ENCODE results near the gene FSD1L.
"Not testable (repeated sequence)": the region's sequence is repeated elsewhere in the genome, so short reads cannot be mapped to it uniquely, and the experiment has no call there.

FSD1L gene

DNA sequence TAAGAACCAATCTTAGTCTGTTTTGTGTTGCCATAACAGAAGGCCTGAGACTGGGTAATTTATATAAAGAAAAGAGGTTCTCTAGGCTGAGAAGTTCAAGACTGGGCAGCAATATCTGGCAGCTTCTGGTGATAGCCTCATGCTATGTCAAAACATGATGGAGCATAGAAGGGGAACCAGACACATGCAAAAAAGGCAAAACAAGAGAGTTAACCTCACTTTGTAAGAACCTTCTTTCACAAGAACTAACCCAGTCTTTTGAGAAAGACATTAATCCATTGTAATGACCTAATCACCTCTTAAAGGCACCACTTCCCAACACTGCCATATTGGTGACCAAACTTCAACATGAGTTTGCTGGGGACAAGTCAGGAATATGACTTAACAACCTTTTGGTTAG, 37.3 kb downstream of the FSD1L start:
- no peak for DNase-seq (ENCODE audit: low spot score)

DNA sequence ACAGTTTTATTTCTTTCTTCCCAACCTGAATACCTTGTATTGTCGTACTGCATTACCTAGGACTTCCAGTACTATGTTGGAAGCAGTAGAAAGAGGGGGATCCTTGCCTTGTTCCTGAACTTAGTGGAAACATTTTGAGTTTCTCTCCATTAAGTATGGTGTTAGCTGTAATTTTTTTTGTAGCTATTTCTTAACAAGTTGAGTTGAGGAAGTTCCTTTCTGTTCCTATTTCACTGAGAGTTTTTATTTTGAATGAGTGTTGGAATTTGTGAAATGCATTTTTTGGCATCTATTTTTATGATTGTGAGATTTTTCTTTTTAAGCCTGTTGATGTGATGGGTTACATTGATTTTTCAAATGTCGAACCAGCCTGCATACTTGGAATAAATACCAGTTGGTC, 49.0 kb downstream of the FSD1L start:
- no peak for DNase-seq (ENCODE audit: low spot score)

DNA sequence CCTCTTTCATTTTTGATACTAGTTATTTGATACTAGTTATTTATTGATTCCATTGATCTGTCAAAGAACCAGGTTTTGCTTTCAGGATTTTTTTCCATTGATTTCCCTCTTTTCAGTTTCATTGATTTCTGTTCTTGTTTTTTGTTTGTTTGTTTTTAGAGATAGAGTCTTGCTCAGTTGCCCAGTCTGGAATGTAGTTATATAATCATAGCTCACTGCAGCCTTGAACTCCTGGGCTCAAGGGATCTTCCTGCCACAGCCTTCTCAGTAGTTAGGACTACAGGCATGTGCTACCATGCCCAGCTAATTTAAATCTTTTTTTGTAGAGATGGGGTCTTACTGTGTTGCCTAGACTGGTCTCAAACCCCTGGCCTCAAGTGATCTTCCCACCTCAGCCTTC, 49.9 kb downstream of the FSD1L start:
- DNase-seq (ENCODE audit: low spot score) = no peak

DNA sequence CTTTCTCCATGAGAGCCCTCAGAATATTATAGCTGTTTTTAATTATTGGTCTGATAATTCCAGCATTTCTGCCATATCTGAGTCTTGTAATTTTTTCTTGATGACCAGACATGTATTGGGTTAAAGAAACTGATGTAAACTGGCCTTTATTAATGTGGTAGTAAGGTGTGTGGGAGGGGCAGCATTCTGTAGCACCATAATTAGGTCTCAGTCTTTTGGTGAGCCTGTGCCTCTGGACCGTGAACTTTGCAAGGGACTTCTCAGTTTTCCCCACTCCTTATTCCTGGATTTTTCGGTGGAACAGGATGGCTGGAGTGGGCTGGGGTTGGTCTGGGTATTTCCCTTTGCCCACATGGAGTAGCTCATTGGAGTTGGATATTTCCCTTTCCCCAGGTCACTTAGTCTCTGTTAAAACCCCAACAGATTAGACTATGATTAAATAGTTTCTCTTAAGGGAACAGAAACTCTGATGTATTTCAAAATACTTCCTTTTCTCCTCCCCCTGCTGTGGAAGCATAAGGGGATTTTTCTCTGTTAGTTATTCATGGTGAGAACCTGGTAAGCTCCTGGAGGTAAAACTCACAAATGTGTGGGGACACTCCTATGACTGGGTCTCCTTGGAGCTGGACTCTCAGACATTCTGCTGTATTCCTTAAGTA, 52.4 kb downstream of the FSD1L start:
- DNase-seq (ENCODE audit: low spot score) = no peak

DNA sequence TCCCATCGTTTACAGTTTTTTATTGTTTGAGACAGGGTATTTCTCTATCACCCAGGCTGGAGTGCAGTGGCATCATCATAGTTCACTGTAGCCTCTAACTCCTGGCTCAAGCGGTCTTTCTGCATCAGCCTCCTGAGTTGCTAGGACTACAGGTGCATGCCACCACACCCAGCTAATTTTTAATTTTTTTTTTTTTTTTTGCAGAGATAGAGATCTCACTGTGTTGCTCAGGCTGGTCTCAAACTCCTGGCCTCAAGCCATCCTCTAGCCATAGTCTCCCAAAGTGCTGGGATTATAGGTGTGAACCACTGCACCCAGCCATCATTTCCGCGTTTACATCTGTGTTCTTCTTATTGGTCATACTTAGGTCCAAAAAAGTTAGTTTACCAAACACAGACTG, 53.6 kb downstream of the FSD1L start:
- DNase-seq (ENCODE audit: low spot score) = no peak

DNA sequence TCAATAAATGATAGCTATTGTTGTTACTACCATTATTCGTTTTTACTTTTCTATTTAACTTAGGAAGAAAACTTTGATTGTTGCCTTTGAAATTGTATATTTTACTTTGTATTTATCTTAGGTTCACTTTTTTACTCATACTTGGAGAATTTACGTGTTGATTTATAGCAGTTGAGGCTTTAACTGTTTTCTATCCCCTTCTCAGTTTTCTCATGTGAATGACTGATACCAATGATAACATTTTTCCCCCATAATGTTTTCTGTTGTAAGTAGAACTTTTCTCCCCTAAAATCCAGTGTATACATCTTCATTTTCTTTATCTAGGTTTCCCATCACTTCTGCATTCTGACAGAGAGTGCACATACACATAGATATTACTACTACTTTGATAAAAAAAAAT, 54.4 kb downstream of the FSD1L start:
- no peak for DNase-seq (ENCODE audit: low spot score)

DNA sequence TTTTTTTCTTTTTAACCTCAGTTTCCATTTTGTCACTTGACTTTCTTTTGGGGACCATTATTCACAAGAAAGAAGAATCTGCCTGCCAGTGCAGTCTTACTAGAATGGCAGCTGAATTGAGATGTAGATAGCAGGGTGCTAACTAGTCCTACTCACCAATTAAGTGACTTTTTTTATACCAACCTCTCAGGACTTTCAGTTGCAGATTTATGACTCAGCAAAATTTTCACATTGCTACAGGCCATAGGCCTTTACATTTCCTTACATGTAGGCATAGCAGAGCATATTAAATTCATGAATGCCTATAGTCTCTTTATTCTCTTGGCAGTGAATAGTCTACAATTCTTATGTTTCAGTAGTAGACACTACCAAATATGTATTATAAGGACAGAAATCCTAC, 56.0 kb downstream of the FSD1L start:
- DNase-seq (ENCODE audit: low spot score) = no peak

DNA sequence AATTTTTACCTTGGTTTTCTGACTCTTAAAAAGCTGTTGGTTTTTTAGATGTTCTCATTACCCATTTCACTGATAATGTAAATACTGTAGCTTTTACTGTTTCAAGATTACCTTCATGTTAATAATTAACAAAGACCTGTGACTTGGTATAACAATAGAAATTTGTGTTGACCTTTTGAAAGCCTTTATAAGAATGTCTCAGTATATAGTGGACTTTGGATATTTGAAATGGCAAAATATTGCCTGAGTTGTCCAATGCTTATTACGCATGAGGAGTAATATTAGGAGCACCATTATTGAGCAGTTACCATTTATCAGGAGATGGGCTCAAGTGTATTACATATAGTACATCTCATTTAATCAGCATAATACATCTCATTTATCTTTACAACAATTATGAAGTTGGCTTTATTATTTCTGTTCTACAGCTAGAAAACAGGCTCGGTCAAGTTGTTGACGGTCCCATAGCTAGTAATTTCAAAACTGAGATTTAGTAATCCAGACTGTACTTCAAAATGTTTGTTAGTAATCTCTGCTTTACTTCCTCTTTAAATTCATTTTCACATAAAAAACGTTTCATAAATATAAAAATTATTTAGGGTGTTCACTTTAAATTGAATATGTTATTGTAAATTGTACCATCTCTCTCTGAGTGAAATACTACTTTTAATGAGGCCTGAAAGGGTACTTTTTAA, 59.4 kb downstream of the FSD1L start:
- DNase-seq (ENCODE audit: low spot score) = no peak

DNA sequence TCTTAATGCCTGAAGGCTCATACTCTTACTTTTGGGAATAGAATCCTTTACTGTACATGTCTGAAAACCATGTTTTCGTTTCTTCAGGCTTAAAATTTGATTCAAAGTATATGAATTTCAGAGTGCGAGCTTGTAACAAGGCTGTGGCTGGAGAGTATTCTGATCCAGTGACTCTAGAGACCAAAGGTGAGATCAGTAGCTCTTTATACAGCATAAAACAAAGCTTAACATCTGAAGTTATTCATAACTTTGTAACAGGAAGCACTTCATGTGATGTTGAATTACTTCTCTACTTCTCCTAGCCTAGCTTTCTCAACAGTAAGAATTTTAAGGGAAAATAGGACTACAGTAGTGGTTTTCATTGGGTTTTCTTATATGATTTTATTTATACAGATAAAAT, 60.7 kb downstream of the FSD1L start:
- DNase-seq (ENCODE audit: low spot score) = no peak

DNA sequence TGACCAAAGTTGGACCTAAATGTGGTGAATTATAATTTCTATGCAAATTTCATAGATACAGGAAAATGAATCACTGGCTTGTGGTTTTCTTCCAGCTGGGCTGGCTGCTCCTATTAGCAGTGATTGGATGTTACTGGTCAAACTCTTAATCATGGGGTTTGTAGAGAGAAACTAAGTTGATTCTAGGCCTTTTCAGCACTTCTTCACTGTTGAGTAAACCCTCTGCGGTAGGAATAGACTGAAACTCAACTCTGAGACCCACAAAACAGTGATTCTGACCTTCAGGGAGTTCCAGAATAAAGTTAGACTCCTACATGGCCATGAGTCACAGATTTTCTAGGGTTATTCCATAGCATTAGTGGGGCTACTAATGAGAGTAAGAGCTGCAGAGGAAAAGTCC, 62.2 kb downstream of the FSD1L start:
- DNase-seq (ENCODE audit: low spot score) = no peak

DNA sequence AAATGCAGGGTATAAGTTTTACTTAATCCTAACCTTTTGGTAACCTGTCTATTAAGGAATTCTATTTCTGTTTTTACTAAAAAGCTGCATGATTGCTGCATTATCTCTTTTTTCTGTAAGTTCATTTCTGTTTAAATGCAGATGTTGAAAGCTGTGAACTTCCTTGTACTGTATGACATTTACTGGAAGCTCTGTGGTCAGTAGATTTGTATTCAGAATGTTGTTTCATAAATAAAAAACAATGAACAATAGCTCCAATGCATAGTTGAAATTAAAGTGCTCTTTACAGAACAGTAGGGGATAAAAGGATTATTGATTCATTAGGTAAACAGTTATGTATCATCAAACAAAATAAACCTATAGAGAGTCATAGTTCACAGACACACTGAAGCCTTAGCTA, 63.6 kb downstream of the FSD1L start:
- no peak for DNase-seq (ENCODE audit: low spot score)

DNA sequence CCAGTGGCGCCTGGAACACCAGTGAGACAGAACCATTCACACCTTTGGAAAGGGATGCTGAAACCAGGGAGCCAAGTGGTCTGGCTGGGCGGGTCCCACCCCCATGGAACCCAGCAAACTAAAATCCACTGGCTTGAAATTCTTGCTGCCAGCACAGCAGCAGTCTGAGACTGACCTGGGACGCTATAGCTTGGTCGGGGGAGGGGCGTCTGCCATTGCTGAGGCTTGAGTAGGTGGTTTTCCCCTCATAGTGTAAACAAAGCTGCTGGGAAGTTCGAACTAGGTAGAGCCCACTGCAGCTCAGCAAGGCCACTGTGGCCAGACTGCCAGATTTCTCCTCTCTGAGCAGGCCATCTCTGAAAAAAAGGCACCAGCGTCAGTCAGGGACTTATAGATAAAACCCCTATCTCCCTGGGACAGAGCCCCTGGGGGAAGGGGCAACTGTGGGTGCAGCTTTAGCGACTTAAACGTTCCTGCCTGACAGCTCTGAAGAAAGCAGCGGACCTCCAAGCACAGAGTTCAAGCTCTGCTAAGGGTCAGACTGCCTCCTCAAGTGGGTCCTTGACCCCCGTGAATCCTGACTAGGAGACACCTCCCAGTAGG, 68.1 kb downstream of the FSD1L start:
- no peak for DNase-seq (ENCODE audit: low spot score)

DNA sequence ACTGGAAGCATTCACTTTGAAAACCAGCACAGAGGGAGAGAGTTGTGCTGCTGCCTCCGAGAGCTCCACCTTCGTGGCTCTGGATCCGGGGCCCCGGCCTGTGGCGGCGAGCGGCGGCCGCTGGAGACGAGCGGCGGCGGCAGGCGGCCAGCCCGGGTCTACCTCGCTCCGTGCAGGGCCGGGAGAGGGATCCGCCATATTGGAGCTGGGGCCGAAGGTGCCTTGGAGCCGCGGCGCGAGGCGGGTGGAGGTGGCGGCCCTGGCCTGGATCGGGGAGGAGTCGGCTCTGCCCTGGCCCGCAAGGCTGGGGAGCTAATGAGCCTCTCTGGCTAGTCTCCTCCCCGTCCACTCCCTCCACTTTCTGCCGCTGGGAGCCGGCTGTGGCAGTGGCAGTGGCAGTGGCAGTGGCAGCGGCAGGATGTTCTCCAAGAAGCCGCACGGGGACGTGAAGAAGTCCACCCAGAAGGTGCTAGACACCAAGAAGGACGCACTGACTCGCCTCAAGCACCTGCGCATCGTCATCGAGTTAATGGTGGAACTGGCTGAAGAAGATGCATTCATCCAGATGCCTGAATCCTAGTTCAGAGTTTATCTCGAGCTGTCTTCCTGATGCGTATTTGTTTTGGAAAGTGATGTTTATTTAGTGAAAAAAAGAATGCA, 72.0 kb downstream of the FSD1L start:
- DNase-seq (ENCODE audit: low spot score) = not testable (repeated sequence)

DNA sequence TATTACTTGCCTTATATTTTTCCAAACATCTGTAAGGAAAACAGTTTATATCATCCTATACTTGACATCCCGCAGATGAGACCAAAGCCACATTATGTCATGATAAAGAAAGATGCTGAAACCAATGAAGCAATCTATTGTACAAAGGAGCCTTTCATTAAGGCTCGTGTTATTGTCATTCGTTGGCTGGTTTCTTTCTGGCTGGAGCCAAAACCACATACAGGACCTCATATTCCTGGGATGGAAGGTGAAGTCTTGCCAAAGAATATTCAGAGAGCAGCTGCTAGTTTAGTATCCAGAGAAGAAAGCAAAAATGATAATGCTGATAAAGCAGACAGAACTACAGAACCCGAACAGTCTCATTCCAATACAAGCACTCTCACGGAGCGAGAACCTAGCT, 73.2 kb downstream of the FSD1L start:
- not testable (repeated sequence) for DNase-seq (ENCODE audit: low spot score)

DNA sequence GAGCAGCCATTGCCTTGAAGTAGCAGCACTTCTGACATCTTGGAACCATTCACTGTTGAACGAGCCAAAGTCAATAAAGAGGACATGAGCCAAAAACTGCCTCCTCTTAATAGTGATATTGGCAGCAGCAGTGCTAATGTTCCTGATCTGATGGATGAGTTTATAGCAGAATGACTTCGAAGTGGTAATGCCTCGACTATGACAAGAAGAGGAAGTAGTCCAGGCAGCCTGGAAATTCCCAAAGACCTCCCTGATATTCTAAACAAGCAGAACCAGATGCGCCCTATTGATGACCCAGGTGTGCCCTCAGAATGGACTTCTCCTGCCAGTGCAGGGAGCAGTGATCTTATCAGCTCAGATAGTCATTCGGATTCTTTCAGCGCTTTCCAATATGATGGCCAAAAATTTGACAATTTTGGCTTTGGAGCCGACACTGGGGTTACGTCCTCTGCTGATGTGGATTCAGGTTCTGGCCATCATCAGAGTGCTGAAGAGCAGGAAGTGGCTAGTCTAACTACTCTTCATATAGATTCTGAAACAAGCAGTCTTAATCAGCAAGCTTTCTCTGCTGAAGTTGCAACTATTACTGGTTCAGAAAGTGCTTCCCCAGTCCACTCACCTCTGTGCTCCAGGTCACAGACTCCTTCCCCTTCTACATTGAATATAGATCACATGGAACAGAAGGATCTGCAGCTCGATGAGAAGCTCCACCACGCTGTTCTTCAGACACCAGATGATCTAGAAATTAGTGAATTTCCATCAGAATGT, 75.0 kb downstream of the FSD1L start:
- DNase-seq (ENCODE audit: low spot score) = not testable (repeated sequence)

DNA sequence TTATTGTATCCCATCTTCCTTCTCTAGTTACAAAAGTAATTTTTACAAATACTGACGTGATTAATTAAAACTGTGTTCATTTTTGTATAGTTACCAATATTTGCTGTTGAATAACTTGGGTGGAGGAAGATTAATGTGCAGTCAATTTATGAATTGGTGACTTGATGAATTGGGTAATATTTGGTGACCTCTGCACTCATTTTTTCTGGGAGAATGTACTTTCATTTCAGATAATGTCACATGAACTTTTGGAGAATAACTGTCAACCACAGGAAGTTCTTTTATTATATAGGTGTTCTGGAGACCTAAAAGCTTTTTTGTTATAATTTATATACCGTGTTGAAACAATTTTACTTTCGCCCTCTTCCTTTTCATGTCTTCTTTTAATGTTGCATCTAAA, 83.7 kb downstream of the FSD1L start:
- DNase-seq (ENCODE audit: low spot score) = no peak

DNA sequence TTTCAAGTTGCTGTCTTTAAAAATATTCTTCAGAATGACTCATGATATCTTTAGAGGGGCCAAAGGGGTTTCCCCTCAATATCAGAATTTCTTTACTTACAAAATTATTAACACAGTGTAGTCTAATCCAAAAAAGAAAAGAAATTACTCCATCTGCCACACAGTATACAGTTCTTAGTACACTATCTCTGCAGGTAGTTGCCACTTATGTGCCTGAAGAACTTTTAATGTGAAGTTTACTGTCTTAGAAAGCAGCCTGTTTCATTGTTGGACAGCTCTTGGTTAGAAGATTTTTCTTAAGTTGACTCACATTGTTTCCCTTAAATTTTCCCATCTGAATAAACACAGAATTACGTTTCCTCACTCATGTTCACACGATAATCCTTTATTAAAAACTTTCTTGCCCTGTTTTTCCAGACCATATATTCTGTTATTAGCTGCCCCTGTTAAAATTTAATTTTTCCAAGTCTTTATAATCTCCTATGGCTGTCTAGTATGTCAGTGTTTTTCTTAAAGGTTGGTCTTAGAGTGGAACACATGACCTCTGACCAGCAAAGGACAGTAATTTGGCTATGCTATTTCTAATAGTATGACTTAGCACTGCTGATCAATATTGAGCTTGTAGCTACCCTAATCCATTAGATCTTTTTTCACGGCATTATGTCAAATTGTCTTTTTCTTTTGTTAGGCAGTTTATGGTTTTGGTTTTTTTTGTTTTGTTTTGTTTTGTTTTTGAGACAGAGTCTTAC, 88.3 kb downstream of the FSD1L start:
- no peak for DNase-seq (ENCODE audit: low spot score)

DNA sequence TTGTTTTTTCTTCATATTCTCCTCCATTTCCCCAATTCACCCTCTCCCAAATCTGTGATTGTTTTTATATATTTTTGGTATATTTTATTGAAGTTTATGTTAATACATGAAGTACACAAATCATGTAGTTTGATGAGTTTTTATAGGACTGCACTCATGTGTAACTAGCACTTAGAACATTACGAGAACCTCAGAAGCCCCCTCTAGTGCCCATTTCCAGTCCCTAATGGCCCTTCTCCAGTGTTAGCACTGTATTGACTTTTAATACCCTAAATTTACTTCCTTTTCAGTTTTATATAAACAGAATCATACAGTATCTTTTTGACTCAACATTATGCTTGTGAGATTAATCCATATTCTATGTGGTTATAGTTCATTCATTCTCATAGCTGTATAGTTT, 91.6 kb downstream of the FSD1L start:
- no peak for DNase-seq (ENCODE audit: low spot score)

DNA sequence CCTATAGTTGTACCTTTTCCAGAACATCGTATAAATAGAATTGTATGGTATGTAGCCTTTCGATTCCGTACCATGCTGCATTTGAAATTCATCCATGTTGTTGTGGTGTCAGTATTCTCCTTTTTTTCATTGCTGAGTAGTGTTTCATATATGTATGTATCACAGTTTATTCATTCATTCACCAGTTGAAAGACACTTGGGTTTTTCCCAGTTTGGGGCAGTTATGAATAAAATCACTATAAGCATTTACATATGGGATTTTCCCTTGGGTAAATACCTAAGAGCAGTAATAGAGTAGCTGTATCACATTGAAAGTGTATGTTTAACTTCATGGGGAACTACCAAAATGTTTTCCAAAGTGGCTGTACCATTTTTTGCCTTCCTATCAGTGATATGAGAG, 94.0 kb downstream of the FSD1L start:
- DNase-seq (ENCODE audit: low spot score) = no peak

DNA sequence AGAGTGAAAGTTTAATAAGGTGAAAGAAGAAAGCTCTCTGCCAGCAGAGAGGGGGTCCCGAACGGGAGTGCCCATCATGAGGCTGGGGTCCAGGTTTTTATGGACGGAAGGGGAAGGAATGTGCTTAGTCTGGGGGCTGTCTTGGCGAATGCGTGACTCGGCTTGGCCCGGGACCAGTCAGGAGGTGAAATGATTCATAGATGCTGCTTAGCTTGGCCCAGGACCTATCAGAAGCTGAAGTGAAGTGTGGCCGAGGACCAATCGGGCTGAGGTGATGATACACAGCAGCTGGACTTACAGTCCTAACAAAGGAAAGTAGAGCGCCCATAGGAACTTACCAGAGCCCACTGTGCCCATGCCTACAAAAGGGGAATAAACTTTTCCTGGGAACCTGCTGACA, 106.2 kb downstream of the FSD1L start:
- DNase-seq (ENCODE audit: low spot score) = no peak

DNA sequence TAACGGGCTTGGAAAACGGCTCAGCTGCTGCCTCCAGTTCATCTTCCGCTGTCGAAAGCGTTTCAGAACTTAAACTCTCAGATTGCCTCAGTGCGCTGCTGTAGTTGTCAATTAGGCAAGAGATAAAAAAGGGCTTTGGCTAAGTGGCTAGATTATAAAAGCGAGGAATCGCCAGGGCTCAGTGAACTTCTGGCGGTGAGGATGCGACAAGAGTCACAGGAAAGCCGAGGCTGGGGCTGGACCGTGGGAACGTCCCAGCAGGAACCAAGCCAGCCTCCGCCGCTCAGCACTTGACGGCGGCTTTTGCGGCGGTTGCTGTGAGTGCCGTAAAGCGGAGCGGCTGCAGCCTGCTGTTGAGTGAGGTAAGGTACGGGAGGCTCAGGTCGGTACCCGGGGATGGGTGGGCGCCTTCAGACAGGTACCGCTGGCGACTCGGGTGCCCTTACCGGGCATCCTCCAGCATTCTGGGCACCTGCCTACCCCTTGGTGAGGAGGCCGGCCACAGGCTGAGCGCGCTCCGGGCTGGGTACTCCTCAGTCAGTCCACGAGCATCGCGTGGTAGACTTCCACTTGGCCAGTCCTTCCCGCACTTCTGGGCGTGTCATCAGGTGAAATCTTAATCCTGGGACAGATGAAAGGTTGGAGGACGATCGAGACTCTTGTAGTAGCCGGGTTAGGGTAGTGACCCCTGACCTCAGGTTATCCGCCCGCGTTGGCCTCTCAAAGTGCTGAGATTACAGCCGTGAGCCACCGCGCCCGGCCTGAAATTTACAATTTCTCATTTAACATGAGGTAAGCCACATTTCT, 110.2 kb downstream of the FSD1L start, which contains the start of gene FKTN:
Gene FKTN (plus strand): TSS at position 328 of the 807 bp plus-strand sequence. CDS start 16,902 bp downstream, outside the sequence.
- peak; percentile 87 for DNase-seq (ENCODE audit: low spot score)

Data from COLO829 (cell line).